NCI-H345 treated with DMSO at 0.1 percent for 48 hours (cell line): ENCODE results near the gene RASAL1.

Experiments
- DNase-seq: peaks from one replicate; lab custom pipeline; 2025; ENCODE audit not compliant: unreplicated experiment; lab: John Stamatoyannopoulos, UW

The RASAL1 gene

GRCh38 chr12:113162102-113163029 is 26.8 kb upstream of the RASAL1 start:
- DNase-seq = no peak

- DNase-seq = no peak
These were observed 26.0 kb upstream of the RASAL1 start for GRCh38 chr12:113161415-113162016.

GRCh38 chr12:113159937-113160336 is 24.4 kb upstream of the RASAL1 start:
- no peak for DNase-seq

- no peak for DNase-seq
These were observed 23.1 kb upstream of the RASAL1 start for GRCh38 chr12:113158439-113159203.

- no peak for DNase-seq
These were observed 21.8 kb upstream of the RASAL1 start for GRCh38 chr12:113157218-113157859.

GRCh38 chr12:113155646-113156045 is 20.1 kb upstream of the RASAL1 start:
- no peak for DNase-seq

GRCh38 chr12:113155060-113155459 is 19.5 kb upstream of the RASAL1 start:
- no peak for DNase-seq

- DNase-seq = no peak
These were observed 18.9 kb upstream of the RASAL1 start for GRCh38 chr12:113154351-113154973.

GRCh38 chr12:113152835-113153814 is 17.6 kb upstream of the RASAL1 start:
- DNase-seq = peak; percentile 49

GRCh38 chr12:113152196-113152834 is 16.8 kb upstream of the RASAL1 start:
- DNase-seq = no peak

- DNase-seq = no peak
These were observed 16.1 kb upstream of the RASAL1 start for GRCh38 chr12:113151655-113152054.

GRCh38 chr12:113149361-113150150 is 14.0 kb upstream of the RASAL1 start, which contains the start of gene CFAP73:
Gene CFAP73 (plus strand): TSS chr12:113149724. CDS start chr12:113149858, 134 bp downstream.
- DNase-seq = peak; percentile 31

GRCh38 chr12:113146999-113147398 is 11.4 kb upstream of the RASAL1 start:
- DNase-seq = no peak

GRCh38 chr12:113145720-113146551 is 10.4 kb upstream of the RASAL1 start:
- DNase-seq = no peak

- no peak for DNase-seq
These were observed 9.2 kb upstream of the RASAL1 start for GRCh38 chr12:113144806-113145205.

GRCh38 chr12:113143959-113144358 is 8.4 kb upstream of the RASAL1 start:
- DNase-seq = no peak

GRCh38 chr12:113142886-113143332 is 7.3 kb upstream of the RASAL1 start:
- no peak for DNase-seq
